ENCODE data around the gene TWSG1.

GRCh38 chr18:9336827-9337226 lies 2.3 kb downstream of the TWSG1 start:
- no peak for TF ChIP-seq CTCF (IDR thresholded peaks at IDR 0.05; ENCODE audit: insufficient read depth, low read length)
- TF ChIP-seq POLR2AphosphoS5 (IDR thresholded peaks at IDR 0.05; ENCODE audit: low read depth): no peak
- TF ChIP-seq REST (IDR thresholded peaks at IDR 0.05; ENCODE audit: insufficient replicate concordance, low read depth): no peak
